T-helper 1 cell treated with Interleukin-12 subunit alpha and Interleukin-12 subunit beta and Interleukin-4 antibody, amounts not matched to agents 30 ng/mL and 1 ng/mL, for 36 hours (primary cell): Measurements from ENCODE around the gene METTL24. TPM values are rescaled to one million over a fixed set of nuclear protein-coding genes. Genes with fewer than 3 reads are reported as not detected.
"Not testable (repeated sequence)": the region's sequence is repeated elsewhere in the genome, so short reads cannot be mapped to it uniquely, and the experiment has no call there.

Experiments
- intact Hi-C: fragments of 100-400 bp; cut with micrococcal nuclease; formaldehyde crosslinking; loops from one replicate; pipeline ENCODE4 v1.15.1; 2024
- total RNA-seq: library from RNA; stranded (reverse); gene quantifications from 2 replicates; pipeline ENCODE4 v1.2.3, GENCODE V29; 2022

The METTL24 gene
- total RNA-seq, 1 donor from 2014 or later = not detected

GRCh38 chr6:110364364-110365105, 6.4 kb upstream of the METTL24 start:
- intact Hi-C loops = no loop called here

- intact Hi-C loops = no loop called here
Observed at GRCh38 chr6:110363748-110364147, 5.6 kb upstream of the METTL24 start.

- intact Hi-C loops = no loop called here
Observed at GRCh38 chr6:110360676-110361075, 2.5 kb upstream of the METTL24 start.

- intact Hi-C loops = no loop called here
Observed at GRCh38 chr6:110359556-110359955, 1.4 kb upstream of the METTL24 start.

- intact Hi-C loops = no loop called here
Observed at GRCh38 chr6:110358553-110359160, 508 bp upstream of the METTL24 start.

GRCh38 chr6:110357298-110357663, 868 bp downstream of the METTL24 start:
- intact Hi-C loops = no loop called here

- intact Hi-C loops = no loop called here
Observed at GRCh38 chr6:110356778-110357177, 1.4 kb downstream of the METTL24 start.

GRCh38 chr6:110355727-110356126, 2.4 kb downstream of the METTL24 start:
- intact Hi-C loops = no loop called here

- intact Hi-C loops = no loop called here
Observed at GRCh38 chr6:110355022-110355421, 3.1 kb downstream of the METTL24 start.

GRCh38 chr6:110354153-110354552, 4.0 kb downstream of the METTL24 start:
- intact Hi-C loops = no loop called here

- intact Hi-C loops = no loop called here
Observed at GRCh38 chr6:110353457-110354001, 4.6 kb downstream of the METTL24 start.

- intact Hi-C loops = no loop called here
Observed at GRCh38 chr6:110352563-110353262, 5.4 kb downstream of the METTL24 start.

- intact Hi-C loops = no loop called here
Observed at GRCh38 chr6:110351986-110352385, 6.2 kb downstream of the METTL24 start.

GRCh38 chr6:110351546-110351945, 6.6 kb downstream of the METTL24 start:
- intact Hi-C loops = no loop called here

GRCh38 chr6:110350593-110350992, 7.6 kb downstream of the METTL24 start:
- intact Hi-C loops = not testable (repeated sequence)

GRCh38 chr6:110348961-110349690, 9.0 kb downstream of the METTL24 start:
- intact Hi-C loops = no loop called here

GRCh38 chr6:110345025-110345424, 13.1 kb downstream of the METTL24 start:
- intact Hi-C loops = no loop called here

- intact Hi-C loops = no loop called here
Observed at GRCh38 chr6:110342759-110343158, 15.4 kb downstream of the METTL24 start.

- intact Hi-C loops = no loop called here
Observed at GRCh38 chr6:110341663-110342596, 16.2 kb downstream of the METTL24 start.

GRCh38 chr6:110341067-110341466, 17.1 kb downstream of the METTL24 start:
- intact Hi-C loops = no loop called here
